GM10266 (cell line): ENCODE data around the gene UBALD2.
"Not testable (repeated sequence)": the region's sequence is repeated elsewhere in the genome, so short reads cannot be mapped to it uniquely, and the experiment has no call there.

Experiments
- DNase-seq: peaks from one replicate; pipeline ENCODE4 v3.0.0; 2012; ENCODE audit errors: extremely low spot score
- CTCF ChIP-seq: IDR thresholded peaks from 2 replicates; pipeline ENCODE4 v1.5.1; 2012; ENCODE audit warnings: mild to moderate bottlenecking, low read depth; ENCODE audit not compliant: control insufficient read depth, insufficient read depth; ENCODE audit errors: missing control alignments

UBALD2 gene

GRCh38 chr17:76246080-76247066 is 18.8 kb upstream of the UBALD2 start:
- TF ChIP-seq CTCF, result no peak
- peak; percentile 89 for DNase-seq

- TF ChIP-seq CTCF, result no peak
- DNase-seq, result no peak
These were observed 17.8 kb upstream of the UBALD2 start for GRCh38 chr17:76247304-76247703.

GRCh38 chr17:76248013-76248782 is 16.9 kb upstream of the UBALD2 start:
- no peak for TF ChIP-seq CTCF
- no peak for DNase-seq

- no peak for TF ChIP-seq CTCF
- DNase-seq, result no peak
These were observed 15.0 kb upstream of the UBALD2 start for GRCh38 chr17:76250141-76250540.

GRCh38 chr17:76251478-76252039 is 13.6 kb upstream of the UBALD2 start:
- TF ChIP-seq CTCF, result no peak
- DNase-seq, result no peak

GRCh38 chr17:76252040-76252954 is 12.9 kb upstream of the UBALD2 start:
- no peak for TF ChIP-seq CTCF
- DNase-seq, result no peak

GRCh38 chr17:76252967-76253766 is 12.0 kb upstream of the UBALD2 start:
- not testable (repeated sequence) for DNase-seq
